Karpas-422 (cell line): Measurements from ENCODE around the gene OTUD7B. TPM values are rescaled to one million over a fixed set of nuclear protein-coding genes. Genes with fewer than 3 reads are reported as not detected.

Source experiments
- DNase-seq: peaks from one replicate; pipeline ENCODE4 v3.0.0-alpha.2; 2015
- H2AFZ ChIP-seq: fragments of 200-600 bp; sonication (generic); 2 replicates; pipeline ENCODE4 v1.6.1; 2014; ENCODE audit warnings: antibody characterized with exemption, low read length, mixed read lengths
- H3K27ac ChIP-seq: fragments of 200-600 bp; sonication (generic); 2 replicates; pipeline ENCODE4 v1.5.1; 2014; ENCODE audit warnings: mild to moderate bottlenecking, low read length, moderate library complexity
- H3K27me3 ChIP-seq: fragments of 200-600 bp; sonication (generic); 2 replicates; pipeline ENCODE4 v1.6.1; 2014; ENCODE audit warnings: low read length, mixed read lengths
- H3K36me3 ChIP-seq: fragments of 200-600 bp; sonication (generic); 2 replicates; pipeline ENCODE4 v1.6.1; 2014; ENCODE audit warnings: low read length, mixed read lengths; ENCODE audit not compliant: insufficient read depth
- H3K4me1 ChIP-seq: fragments of 200-600 bp; sonication (generic); 2 replicates; pipeline ENCODE4 v1.6.1; 2014; ENCODE audit warnings: mild to moderate bottlenecking, low read length, mixed read lengths
- H3K4me2 ChIP-seq: fragments of 200-600 bp; sonication (generic); 2 replicates; pipeline ENCODE4 v1.6.1; 2014; ENCODE audit warnings: low read length, low read depth, mild to moderate bottlenecking; ENCODE audit not compliant: poor library complexity, severe bottlenecking
- H3K4me3 ChIP-seq: fragments of 200-600 bp; sonication (generic); 2 replicates; pipeline ENCODE4 v1.5.1; 2014; ENCODE audit warnings: mild to moderate bottlenecking, antibody characterized with exemption, low read length, mixed read lengths
- H3K79me2 ChIP-seq: fragments of 200-600 bp; sonication (generic); 2 replicates; pipeline ENCODE4 v1.6.1; 2014; ENCODE audit warnings: mild to moderate bottlenecking, low read length, mixed read lengths
- H3K9ac ChIP-seq: fragments of 200-600 bp; sonication (generic); 2 replicates; pipeline ENCODE4 v1.6.0; 2014; ENCODE audit warnings: low read length
- H3K9me2 ChIP-seq: fragments of 200-600 bp; sonication (generic), shearing (Covaris generic); replicated peaks from 2 replicates; pipeline ENCODE4 v1.6.0; 2014; ENCODE audit warnings: mild to moderate bottlenecking, low read length, moderate library complexity; ENCODE audit not compliant: insufficient read depth
- H3K9me3 ChIP-seq: fragments of 300-700, 200-600 bp; sonication (generic); 2 replicates; pipeline ENCODE4 v1.6.1; 2014; ENCODE audit warnings: low read length, mixed read lengths
- H4K20me1 ChIP-seq: fragments of 200-600 bp; sonication (generic); 2 replicates; pipeline ENCODE4 v1.6.1; 2014; ENCODE audit warnings: mild to moderate bottlenecking, antibody characterized with exemption, low read length, low read depth; ENCODE audit not compliant: insufficient read depth
- total RNA-seq: library from RNA; depleted of rRNA; stranded (reverse); fragments of >200 nt; shearing (Covaris generic); gene quantifications from 2 replicates; pipeline ENCODE4 v1.2.3, GENCODE V29; 2014; ENCODE audit warnings: low replicate concordance

The OTUD7B gene
- total RNA-seq, 1 experiment from 2014 or later: 3.6 TPM

DNA sequence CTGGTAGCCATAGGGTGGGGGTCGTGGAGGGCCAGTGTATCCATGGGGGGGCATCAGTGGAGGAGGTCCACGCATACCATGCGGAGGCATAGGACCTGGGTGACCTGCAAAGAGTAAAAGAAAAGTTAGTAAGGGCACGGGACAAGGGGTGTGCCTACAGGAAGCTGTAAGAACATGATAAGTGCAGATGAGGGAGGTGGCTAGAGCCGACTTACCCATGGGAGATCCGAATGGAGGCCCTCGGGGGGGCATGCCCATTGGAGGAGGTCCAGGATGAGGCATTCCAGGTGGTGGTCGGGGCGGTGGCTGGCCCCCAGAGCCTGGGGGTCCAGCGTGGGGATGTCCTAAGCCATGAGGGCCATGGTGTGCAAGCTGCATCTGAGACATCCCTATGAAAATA lies 86.9 kb downstream of the OTUD7B start:
- Histone ChIP-seq H3K36me3 (peaks cover 42% of the 10 kb centered on the region), H2AFZ (no peak overlapping the region), H3K27me3 (no peaks in the 10 kb centered on the region), H3K79me2 (peaks cover 17% of the 10 kb centered on the region), H3K9me2 (no peaks in the 10 kb centered on the region), H3K9me3 (no peaks in the 10 kb centered on the region), H3K4me3 (no peak overlapping the region), H3K4me2 (no peak overlapping the region), H4K20me1 (peaks cover 19% of the 10 kb centered on the region), H3K9ac (no peak overlapping the region), H3K27ac (no peak overlapping the region), H3K4me1 (peaks cover 16% of the 10 kb centered on the region)
- no peak for DNase-seq

DNA sequence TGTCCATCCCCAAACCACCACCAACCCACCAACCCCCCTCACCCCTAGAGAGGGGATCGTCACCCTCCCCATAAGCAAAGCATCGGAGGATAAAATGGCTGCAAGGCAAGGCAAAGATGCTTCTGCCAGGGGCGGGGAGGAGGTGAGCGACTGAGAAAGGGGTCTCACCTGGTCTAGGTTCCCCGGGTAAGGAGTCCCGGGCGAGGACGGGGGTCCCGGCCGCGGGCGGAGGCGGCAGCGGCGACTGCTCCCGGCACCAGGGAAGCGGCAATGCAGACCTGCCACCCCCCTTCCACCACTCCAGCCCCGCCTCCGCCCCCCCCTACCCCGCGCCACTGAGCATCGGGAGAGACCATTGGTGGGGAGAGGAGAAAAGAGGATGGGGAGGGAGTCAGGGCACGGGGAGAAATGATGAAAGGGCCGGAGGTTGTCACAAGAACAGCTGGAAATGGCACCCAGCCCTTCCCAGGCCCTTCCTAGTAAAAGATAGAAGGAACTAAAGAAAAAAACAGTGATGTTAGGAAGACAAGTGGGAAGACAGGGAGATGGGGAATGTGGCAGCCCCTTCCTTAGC lies 92.9 kb downstream of the OTUD7B start, which contains the start of gene SV2A:
SV2A (minus strand) TSS at position 274 of the 574 bp plus-strand sequence. CDS start 4,004 bp downstream, outside the sequence.
- Histone ChIP-seq H3K4me2 (no peak within 1 kb of the TSS), H3K9me3 (no peaks in the 10 kb centered on the region), H3K27me3 (no peaks in the 10 kb centered on the region), H3K36me3 (peaks cover 2% of the 10 kb centered on the region), H3K79me2 (no peaks in the 10 kb centered on the region), H3K9me2 (no peaks in the 10 kb centered on the region), H3K27ac (no peak within 1 kb of the TSS), H3K4me3 (no peak within 1 kb of the TSS), H3K4me1 (no peaks in the 10 kb centered on the region), H2AFZ (no peak within 1 kb of the TSS), H4K20me1 (no peaks in the 10 kb centered on the region), H3K9ac (no peak within 1 kb of the TSS)
- DNase-seq: no peak

- DNase-seq: no peak
- Histone ChIP-seq H3K4me2 (no peak overlapping the region), H3K4me3 (no peak overlapping the region), H3K79me2 (no peaks in the 10 kb centered on the region), H4K20me1 (no peaks in the 10 kb centered on the region), H2AFZ (no peak overlapping the region), H3K9me3 (no peaks in the 10 kb centered on the region), H3K27ac (no peak overlapping the region), H3K36me3 (no peaks in the 10 kb centered on the region), H3K27me3 (no peaks in the 10 kb centered on the region), H3K9ac (no peak overlapping the region), H3K9me2 (no peaks in the 10 kb centered on the region), H3K4me1 (no peaks in the 10 kb centered on the region)
These were observed 93.7 kb downstream of the OTUD7B start for GRCh38 chr1:149916898-149917252.

- Histone ChIP-seq H3K36me3 (no peaks in the 10 kb centered on the region), H3K4me3 (no peak overlapping the region), H3K27ac (no peak overlapping the region), H3K9me3 (no peaks in the 10 kb centered on the region), H3K4me2 (no peak overlapping the region), H4K20me1 (no peaks in the 10 kb centered on the region), H3K27me3 (no peaks in the 10 kb centered on the region), H2AFZ (no peak overlapping the region), H3K79me2 (no peaks in the 10 kb centered on the region), H3K9ac (no peak overlapping the region), H3K4me1 (no peaks in the 10 kb centered on the region), H3K9me2 (no peaks in the 10 kb centered on the region)
- no peak for DNase-seq
These were observed 94.2 kb downstream of the OTUD7B start for GRCh38 chr1:149916193-149916897.

GRCh38 chr1:149915429-149916192 lies 94.9 kb downstream of the OTUD7B start:
- no peaks in the 10 kb centered on the region for H4K20me1 ChIP-seq
- H2AFZ ChIP-seq: no peak overlapping the region
- H3K4me2 ChIP-seq: no peak overlapping the region
- no peak overlapping the region for H3K9ac ChIP-seq
- H3K9me3 ChIP-seq: no peaks in the 10 kb centered on the region
- no peaks in the 10 kb centered on the region for H3K9me2 ChIP-seq
- no peak overlapping the region for H3K4me3 ChIP-seq
- DNase-seq: no peak
- H3K4me1 ChIP-seq: no peaks in the 10 kb centered on the region
- no peaks in the 10 kb centered on the region for H3K36me3 ChIP-seq
- H3K27ac ChIP-seq: no peak overlapping the region
- H3K79me2 ChIP-seq: no peaks in the 10 kb centered on the region
- no peaks in the 10 kb centered on the region for H3K27me3 ChIP-seq

- Histone ChIP-seq H3K4me1 (no peaks in the 10 kb centered on the region), H3K4me3 (no peak overlapping the region), H3K9me2 (no peaks in the 10 kb centered on the region), H3K79me2 (no peaks in the 10 kb centered on the region), H2AFZ (no peak overlapping the region), H3K27ac (no peak overlapping the region), H4K20me1 (no peaks in the 10 kb centered on the region), H3K9me3 (no peaks in the 10 kb centered on the region), H3K27me3 (no peaks in the 10 kb centered on the region), H3K9ac (no peak overlapping the region), H3K4me2 (no peak overlapping the region), H3K36me3 (no peaks in the 10 kb centered on the region)
- DNase-seq: no peak
These were observed 96.0 kb downstream of the OTUD7B start for GRCh38 chr1:149914545-149914944.

DNA sequence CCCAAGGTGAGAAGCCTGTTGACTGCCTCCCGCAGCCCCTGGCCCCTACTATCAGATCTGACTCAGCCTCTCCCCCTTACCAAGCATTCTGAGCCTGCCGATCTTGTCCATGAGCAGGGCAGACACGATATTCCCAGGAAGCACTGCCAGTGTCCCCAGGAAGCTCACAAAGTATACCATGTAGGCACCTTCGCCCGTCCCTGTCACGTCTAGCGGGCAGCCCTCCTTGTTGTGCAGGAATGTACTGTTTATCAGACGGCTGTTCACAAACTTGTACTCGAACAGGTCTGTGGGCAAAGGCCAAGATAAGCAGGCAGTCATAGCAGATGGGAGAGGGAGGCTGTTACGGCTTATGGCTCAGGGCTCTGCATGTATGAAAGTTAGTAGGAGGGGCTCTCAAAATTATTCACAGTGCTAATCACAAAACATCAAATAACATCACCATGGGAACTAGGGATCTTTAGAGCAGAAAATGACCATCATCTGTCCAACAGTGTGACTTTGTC lies 103.9 kb downstream of the OTUD7B start:
- no peak overlapping the region for H3K4me2 ChIP-seq
- no peaks in the 10 kb centered on the region for H3K4me1 ChIP-seq
- no peaks in the 10 kb centered on the region for H3K79me2 ChIP-seq
- H3K27me3 ChIP-seq: no peaks in the 10 kb centered on the region
- no peaks in the 10 kb centered on the region for H3K9me2 ChIP-seq
- H2AFZ ChIP-seq: no peak overlapping the region
- H3K9me3 ChIP-seq: no peaks in the 10 kb centered on the region
- no peak overlapping the region for H3K4me3 ChIP-seq
- DNase-seq: no peak
- no peak overlapping the region for H3K9ac ChIP-seq
- no peaks in the 10 kb centered on the region for H4K20me1 ChIP-seq
- H3K36me3 ChIP-seq: no peaks in the 10 kb centered on the region
- no peak overlapping the region for H3K27ac ChIP-seq

- no peak overlapping the region for H3K9ac ChIP-seq
- H2AFZ ChIP-seq: no peak overlapping the region
- H3K4me3 ChIP-seq: no peak overlapping the region
- no peak for DNase-seq
- no peaks in the 10 kb centered on the region for H3K79me2 ChIP-seq
- H3K4me2 ChIP-seq: no peak overlapping the region
- H3K9me3 ChIP-seq: no peaks in the 10 kb centered on the region
- H3K9me2 ChIP-seq: no peaks in the 10 kb centered on the region
- no peaks in the 10 kb centered on the region for H3K27me3 ChIP-seq
- H4K20me1 ChIP-seq: no peaks in the 10 kb centered on the region
- no peak overlapping the region for H3K27ac ChIP-seq
- no peaks in the 10 kb centered on the region for H3K36me3 ChIP-seq
- peaks cover 5% of the 10 kb centered on the region for H3K4me1 ChIP-seq
These were observed 106.6 kb downstream of the OTUD7B start for GRCh38 chr1:149903836-149904491.
